Measurements from ENCODE around the gene KLHL35.
A peak's percentile ranks its signal among the peaks of the same experiment; 100 is the strongest.

Gene KLHL35

DNA sequence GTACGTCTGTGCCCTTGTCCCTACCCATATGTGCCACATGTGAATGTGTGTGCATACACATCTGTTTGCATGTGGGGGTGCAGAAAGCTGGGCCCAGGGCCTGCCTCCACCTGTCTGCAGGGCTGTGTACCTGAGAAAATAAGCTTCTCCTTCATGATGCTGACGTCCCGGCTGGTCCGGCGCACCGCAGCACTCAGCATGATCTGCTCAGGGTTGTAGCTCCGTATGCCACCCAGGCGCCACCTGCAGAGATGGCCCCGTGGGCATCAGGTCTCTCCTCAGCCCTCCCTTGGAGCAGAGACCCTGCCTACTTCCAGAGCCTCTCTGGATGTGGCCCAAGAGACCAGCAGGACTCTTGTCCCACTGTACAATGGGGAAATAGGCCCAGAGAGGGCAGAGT lies 3.8 kb upstream of the KLHL35 start:
- Mint-ChIP-seq H3K4me1 (no peaks in the 10 kb centered on the region), H3K36me3 (no peaks in the 10 kb centered on the region), H3K4me3 (no peak overlapping the region), H3K9me3 (no peaks in the 10 kb centered on the region), H3K27ac (no peak overlapping the region), H3K27me3 (peaks cover 15% of the 10 kb centered on the region)

DNA sequence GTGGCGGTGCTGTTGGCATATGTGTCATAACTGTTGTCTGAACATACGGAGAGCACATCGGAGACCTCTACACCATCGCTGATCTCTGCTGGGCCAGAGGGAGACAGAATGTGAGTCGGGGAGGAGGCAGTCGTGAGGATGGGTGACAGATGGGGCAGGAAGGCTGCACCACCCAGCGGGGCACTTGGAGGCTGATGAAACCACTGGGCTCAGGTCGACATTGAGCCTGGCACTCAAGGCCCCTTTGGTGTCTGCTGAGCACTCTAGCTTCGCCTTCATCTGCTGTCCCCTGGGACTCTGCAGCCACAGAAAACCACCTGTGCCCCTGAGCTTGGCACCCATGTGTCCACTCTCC lies 2.5 kb upstream of the KLHL35 start:
- Mint-ChIP-seq H3K36me3 (peaks cover 2% of the 10 kb centered on the region), H3K4me3 (no peak overlapping the region), H3K27ac (no peak overlapping the region), H3K4me1 (peaks cover 9% of the 10 kb centered on the region), H3K27me3 (peaks cover 25% of the 10 kb centered on the region), H3K9me3 (no peaks in the 10 kb centered on the region)

DNA sequence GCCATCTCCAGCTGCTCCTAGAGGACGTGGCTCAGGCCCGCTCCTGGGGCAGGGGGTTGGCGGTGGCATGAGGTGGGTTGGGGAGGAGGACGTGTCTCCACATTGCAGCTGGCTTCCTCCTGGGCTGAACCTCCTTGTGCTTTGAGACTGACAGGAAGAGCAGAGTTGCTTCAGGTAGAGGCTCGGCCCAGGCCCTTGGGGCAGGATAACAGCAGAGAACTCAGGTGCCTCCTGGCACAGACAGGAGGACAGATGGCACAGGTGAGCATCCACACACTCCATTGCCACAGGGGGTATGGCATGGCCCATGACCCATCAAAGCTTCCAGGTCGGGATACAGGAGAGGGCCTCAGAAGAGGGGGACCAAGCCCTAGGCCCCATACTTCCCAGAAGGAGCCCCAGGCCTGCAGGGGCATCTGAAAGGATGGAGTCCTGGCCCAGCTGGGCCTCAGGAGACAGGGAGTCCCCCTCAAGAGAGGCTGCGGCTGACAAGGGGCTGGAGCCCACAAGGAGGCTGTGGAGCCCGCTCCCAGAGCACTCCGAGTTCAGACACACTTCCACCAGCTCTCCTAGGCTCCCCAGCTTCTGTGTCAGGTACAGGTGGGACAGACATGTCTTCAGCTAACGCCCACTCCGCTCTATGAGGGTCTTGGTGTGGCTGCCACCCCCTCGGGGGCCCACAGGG lies 2.0 kb upstream of the KLHL35 start:
- Mint-ChIP-seq H3K4me3 (no peak overlapping the region), H3K4me1 (peaks cover 10% of the 10 kb centered on the region), H3K36me3 (peaks cover 3% of the 10 kb centered on the region), H3K9me3 (no peaks in the 10 kb centered on the region), H3K27me3 (peaks cover 26% of the 10 kb centered on the region), H3K27ac (peak overlapping the region; percentile 17)

DNA sequence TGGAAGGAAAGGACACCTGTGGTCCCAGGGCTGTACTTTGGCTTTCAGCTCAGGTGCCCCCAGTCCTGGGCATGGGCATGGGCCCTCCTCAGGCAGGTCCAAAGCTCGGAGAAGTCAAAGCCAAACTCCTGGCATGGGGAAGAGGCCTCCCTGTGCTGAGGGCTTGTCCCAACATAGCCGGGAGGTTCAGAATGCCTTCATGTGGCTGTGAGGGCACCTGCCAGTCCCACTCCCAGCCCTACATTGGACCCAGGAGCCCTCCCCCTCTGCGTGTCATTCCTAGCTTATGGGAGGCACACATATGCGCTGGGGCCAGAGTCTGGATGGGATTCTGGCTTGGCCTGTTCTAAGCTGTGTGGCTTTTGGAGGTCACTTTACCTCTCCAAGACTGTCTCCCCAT lies 1.0 kb upstream of the KLHL35 start:
- Mint-ChIP-seq H3K9me3 (no peaks in the 10 kb centered on the region), H3K36me3 (peaks cover 5% of the 10 kb centered on the region), H3K27me3 (peaks cover 30% of the 10 kb centered on the region), H3K4me1 (peaks cover 15% of the 10 kb centered on the region), H3K4me3 (no peak overlapping the region), H3K27ac (no peak overlapping the region)

DNA sequence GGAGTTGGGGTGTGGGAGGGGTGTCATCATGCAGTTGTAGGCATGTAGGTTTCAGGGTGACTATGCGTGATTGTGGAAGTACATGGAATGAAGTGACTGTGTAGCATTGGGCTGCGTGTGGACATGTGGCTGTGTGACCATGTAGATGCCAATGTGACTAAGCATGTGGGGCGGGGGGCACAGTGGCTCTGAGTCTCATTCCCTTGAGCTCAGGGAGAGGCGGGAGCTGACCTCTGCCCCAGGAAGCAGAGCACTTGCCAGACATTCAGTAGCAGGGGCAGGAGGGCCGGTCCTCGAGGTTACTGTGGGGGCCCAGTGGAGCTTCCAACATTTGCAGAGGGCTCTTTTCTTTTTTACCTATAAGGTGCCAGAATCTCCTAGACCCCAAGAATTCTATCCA lies 440 bp upstream of the KLHL35 start:
- Mint-ChIP-seq H3K4me1 (peaks cover 21% of the 10 kb centered on the region), H3K27ac (no peak overlapping the region), H3K27me3 (peaks cover 33% of the 10 kb centered on the region), H3K9me3 (no peaks in the 10 kb centered on the region), H3K4me3 (no peak overlapping the region), H3K36me3 (peaks cover 5% of the 10 kb centered on the region)

DNA sequence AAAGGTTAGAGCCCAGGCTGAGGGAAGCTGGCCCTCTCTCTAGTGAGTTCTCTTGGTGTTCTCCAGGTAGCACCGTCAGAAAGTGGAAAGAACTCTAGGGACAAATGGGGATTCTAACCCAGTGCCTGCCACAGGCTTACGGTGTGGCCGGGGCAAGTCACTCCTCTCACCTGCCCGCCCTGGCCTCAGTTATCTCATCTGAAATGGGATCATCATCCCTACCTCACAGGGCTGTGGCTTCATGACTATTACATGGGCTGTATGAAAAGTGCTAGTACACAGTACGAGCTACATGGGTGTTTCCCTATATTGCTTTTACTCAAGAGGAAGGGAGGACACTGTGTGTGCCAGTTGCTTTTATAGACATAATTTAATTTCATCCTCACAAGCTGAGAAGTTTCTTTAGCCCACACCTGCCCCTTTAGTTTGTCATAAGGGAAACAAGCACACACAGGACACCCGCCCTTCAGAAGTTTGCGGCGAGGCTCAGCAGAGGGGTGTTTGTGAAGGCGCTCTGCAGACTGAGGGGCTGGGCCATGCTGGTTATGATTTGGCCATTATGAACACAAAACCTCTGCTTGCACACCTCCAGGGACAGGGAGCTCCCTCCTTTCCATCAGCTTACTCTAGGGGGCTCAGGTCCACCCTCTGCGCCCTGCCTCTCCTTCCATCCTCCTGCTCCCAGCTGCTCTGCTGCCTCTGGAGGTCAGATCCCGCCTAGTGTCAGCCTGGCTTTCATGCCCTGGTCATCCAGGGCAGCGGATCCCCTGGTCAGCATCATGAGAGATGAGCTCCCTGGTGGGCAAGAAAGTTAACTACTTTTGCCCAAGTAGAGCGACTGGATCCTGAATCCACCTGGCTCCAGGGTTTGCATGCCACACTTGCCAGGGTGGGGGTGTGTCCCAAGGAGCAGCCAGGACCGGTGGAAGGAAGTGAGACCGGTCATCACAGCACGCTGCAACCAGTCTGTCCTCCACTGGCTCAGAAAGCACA lies 1.2 kb downstream of the KLHL35 start:
- peaks cover 33% of the 10 kb centered on the region for H3K27me3 Mint-ChIP-seq
- H3K4me3 Mint-ChIP-seq = peak overlapping the region; percentile 33

DNA sequence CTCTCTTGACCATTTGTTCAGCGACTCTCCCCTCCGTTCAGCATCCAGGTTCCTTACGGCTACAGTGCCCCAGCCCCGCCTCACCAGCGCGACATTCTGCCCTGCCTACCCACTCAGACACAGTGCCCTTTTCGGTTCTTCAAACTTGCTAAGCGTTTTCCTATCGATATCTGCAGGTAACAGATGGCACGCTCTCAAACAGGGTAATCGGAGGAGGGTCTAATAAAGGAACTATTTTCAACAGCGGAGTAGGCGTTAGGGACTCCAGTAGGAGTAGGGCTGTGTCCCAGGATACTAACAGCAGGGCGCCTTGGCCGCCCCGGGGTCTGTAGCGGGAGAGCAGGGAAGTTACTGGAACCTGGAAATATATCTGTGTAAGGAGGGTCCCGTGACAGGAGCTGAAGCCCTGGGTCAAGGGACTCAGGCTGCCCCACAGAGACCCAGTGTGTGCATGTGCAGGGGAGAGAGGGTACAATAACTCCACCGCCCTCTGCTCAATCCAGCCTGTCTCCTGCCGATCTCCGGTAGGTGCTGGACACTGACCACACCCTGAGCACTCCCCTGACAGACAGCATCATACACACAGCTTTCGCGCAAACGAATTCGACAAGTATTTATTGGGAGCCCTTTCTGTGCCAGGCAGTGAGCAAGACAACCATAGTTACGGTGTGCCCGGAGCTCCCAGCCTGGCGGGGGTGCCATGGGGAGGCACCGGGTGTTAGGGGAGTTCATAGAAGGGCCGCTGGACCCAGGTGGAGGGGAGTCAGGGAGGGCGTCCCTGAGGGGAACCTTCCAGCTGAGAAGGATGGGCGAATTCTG lies 2.1 kb downstream of the KLHL35 start:
- peak overlapping the region; percentile 92 for H3K27ac Mint-ChIP-seq
- peaks cover 5% of the 10 kb centered on the region for H3K36me3 Mint-ChIP-seq
- peak overlapping the region; percentile 93 for H3K4me3 Mint-ChIP-seq
- no peaks in the 10 kb centered on the region for H3K9me3 Mint-ChIP-seq
- H3K27me3 Mint-ChIP-seq = peaks cover 33% of the 10 kb centered on the region
- peaks cover 21% of the 10 kb centered on the region for H3K4me1 Mint-ChIP-seq

More for the DNA sequence above, 1.2 kb downstream of the KLHL35 start:
- H3K9me3 Mint-ChIP-seq = no peaks in the 10 kb centered on the region
- H3K27ac Mint-ChIP-seq = no peak overlapping the region
- peaks cover 5% of the 10 kb centered on the region for H3K36me3 Mint-ChIP-seq
- peaks cover 21% of the 10 kb centered on the region for H3K4me1 Mint-ChIP-seq

DNA sequence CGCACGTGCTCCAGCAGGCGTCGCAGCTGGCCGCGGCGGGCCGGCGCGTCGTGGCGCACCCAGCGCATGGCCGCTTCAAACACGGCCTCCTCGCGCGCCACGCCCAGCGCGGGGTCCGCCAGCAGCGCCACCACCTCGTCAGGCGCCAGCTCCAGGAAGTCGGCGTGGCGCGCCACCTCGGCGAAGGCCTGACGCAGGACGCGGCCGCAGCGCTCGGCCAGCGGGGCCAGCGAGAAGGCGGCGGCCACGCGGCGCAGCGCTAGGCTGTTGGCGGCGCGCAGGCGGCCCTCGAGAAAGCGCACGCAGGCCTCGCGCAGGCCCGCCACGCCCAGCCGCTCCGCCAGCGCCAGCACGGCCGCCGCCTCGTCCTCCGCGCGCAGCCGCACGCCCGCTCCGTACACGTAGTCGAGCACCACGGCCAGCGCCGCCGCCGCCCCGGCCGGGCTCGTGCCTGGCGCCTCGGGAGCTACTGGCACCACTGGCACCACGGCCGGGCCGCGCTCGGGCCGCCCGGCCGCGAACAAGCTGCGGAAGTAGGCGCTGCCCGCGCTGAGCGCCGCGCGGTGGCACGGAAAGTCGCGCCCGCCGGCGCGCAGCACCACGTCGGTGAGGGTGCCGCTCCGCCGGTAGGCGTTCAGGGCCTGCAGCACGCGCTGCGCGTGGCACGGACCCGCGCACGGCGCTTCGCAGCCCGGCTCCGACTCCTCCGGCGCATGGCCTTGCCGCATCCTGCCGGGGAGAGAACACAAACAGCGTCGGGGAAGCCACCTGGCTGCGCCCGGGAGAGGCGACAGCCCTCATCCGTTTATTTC lies 2.9 kb downstream of the KLHL35 start:
- H3K27ac Mint-ChIP-seq = peak overlapping the region; percentile 92
- peaks cover 21% of the 10 kb centered on the region for H3K4me1 Mint-ChIP-seq
- peaks cover 5% of the 10 kb centered on the region for H3K36me3 Mint-ChIP-seq
- H3K27me3 Mint-ChIP-seq = peaks cover 33% of the 10 kb centered on the region
- H3K9me3 Mint-ChIP-seq = no peaks in the 10 kb centered on the region
- H3K4me3 Mint-ChIP-seq = peak overlapping the region; percentile 93

DNA sequence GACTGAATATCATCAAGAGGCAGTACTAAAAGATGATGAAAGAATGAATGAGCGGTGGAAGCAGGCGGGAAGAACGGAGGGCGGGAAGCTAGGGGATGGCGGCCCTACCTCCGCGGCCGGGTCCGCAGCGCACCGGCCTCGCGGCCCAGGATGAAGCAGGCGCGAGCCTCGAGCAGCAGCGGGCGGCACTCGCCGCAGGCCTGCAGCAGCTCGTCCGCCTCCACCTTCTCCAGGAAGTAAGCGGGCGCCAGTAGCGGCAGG lies 3.4 kb downstream of the KLHL35 start:
- peaks cover 5% of the 10 kb centered on the region for H3K36me3 Mint-ChIP-seq
- H3K4me3 Mint-ChIP-seq = peak overlapping the region; percentile 83
- H3K9me3 Mint-ChIP-seq = no peaks in the 10 kb centered on the region
- H3K4me1 Mint-ChIP-seq = peaks cover 21% of the 10 kb centered on the region
- H3K27ac Mint-ChIP-seq = peak overlapping the region; percentile 77
- peaks cover 33% of the 10 kb centered on the region for H3K27me3 Mint-ChIP-seq

DNA sequence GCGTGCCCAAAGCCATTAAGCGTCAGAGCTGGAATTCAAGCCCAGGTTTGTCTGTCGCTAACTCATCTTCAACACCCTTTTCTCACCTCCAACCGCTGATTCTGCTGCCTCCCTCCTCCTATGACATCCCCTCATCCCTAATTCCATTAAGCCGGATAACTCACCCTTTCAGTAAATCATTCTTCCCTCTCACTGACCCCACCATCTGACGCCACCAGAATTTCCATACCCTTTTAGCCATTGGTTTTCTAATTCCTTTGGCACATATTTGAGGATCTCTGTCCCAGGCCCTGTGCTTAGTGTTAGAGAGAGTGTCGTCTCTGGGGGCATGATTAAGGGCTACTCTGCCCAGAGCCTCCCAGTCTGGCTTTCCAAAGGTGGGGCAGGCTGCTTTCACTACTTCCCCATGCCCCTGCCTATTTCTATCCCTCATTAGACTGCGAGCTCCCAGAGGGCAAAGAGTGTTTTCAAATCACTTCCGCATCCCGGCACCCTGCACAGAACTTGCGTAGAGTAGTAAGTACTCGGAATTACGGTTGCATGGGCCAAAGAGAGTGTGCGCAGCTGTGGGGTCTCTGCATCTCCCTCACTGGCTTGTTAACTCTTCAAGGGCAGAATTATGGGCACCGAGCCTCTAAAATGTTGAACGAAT lies 3.9 kb downstream of the KLHL35 start:
- H3K9me3 Mint-ChIP-seq = no peaks in the 10 kb centered on the region
- peaks cover 5% of the 10 kb centered on the region for H3K36me3 Mint-ChIP-seq
- peak overlapping the region; percentile 77 for H3K27ac Mint-ChIP-seq
- peaks cover 21% of the 10 kb centered on the region for H3K4me1 Mint-ChIP-seq
- H3K27me3 Mint-ChIP-seq = peaks cover 32% of the 10 kb centered on the region
- H3K4me3 Mint-ChIP-seq = peak overlapping the region; percentile 83

DNA sequence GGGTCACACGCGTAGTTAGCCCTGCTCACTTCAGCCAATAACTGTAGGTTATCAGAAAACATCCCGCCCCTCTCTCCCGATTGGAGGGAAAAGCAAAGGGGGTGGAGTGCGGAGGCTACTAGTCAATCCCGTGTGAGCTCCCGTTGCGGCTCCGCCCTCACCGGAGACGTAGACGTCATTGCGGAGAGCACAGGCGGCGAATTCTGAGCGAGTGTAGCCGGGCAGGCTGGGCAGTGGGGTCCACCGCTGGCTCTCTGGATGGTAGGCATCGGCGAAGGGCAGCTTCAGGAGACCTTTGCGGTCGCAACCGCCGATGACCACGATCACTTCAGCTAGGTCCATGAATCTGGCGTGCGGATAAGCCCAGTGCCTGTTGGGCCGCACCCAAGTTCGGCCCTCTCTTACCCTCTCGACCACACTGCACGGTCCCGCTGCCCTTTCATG lies 4.7 kb downstream of the KLHL35 start:
- H3K36me3 Mint-ChIP-seq = peaks cover 5% of the 10 kb centered on the region
- H3K9me3 Mint-ChIP-seq = no peaks in the 10 kb centered on the region
- peaks cover 28% of the 10 kb centered on the region for H3K27me3 Mint-ChIP-seq
- peaks cover 21% of the 10 kb centered on the region for H3K4me1 Mint-ChIP-seq
- H3K27ac Mint-ChIP-seq = no peak overlapping the region
- H3K4me3 Mint-ChIP-seq = peak overlapping the region; percentile 83

DNA sequence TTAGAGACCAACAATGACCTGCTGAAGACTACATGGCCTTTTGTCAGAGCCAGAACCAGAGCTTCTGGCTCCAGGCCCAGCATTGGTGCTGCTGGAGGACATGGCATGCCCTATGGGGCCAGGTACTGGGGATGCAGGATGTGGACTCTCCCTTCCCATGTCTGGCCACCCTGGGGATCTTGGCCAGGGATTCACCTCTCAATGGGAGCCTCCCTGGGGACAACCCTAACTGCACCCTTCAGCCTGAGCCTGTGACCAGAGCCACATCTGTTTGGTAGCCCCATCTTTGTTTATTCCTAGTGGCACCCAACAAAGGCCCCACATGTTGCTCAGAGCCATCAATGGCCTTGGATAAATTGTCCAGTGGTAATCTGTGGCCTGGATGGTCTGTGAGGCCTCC lies 5.8 kb downstream of the KLHL35 start:
- H3K4me1 Mint-ChIP-seq = peaks cover 21% of the 10 kb centered on the region
- no peak overlapping the region for H3K4me3 Mint-ChIP-seq
- H3K27me3 Mint-ChIP-seq = peaks cover 20% of the 10 kb centered on the region
- peaks cover 5% of the 10 kb centered on the region for H3K36me3 Mint-ChIP-seq
- H3K27ac Mint-ChIP-seq = no peak overlapping the region
- H3K9me3 Mint-ChIP-seq = no peaks in the 10 kb centered on the region

DNA sequence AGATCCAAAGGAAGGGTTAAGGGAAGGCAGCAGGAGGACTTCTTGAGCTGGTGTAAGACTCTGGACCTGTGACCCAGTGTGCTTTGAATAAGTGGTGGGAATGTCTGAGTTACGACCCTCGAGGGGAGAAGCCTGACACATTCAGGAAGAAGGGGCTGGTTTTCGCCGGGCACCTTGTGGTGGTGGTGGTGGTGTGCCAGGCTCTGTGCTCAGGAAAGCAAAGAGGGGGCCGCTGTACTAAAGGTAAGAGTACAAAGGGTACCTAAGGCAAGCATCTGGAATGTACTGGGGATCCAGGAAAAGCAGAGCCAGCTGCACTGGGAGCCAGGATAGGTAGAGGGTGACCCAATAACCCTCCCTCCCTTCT lies 6.3 kb downstream of the KLHL35 start:
- H3K4me3 Mint-ChIP-seq = no peak overlapping the region
- H3K27me3 Mint-ChIP-seq = peaks cover 17% of the 10 kb centered on the region
- H3K36me3 Mint-ChIP-seq = peaks cover 5% of the 10 kb centered on the region
- no peaks in the 10 kb centered on the region for H3K9me3 Mint-ChIP-seq
- H3K27ac Mint-ChIP-seq = no peak overlapping the region
- H3K4me1 Mint-ChIP-seq = peaks cover 21% of the 10 kb centered on the region

DNA sequence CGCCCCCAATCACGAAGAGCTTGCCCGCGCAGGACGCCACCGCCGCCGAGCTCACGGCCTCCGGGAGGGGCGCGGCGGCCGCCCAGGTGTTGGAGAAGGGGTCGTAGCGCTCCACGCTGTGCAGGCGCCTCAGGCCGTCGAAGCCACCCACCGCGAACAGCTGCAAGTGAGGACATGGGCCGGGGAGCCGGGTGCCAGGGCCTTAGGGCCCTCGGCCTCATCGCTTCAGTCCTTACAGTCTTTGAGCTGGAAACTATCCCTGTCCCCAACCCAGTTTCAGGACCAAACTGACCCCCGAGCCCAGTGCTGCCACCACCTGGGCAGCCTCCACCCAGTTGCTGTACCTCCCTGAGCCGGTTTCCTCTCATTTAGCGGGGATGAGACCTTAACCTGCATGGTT lies 7.6 kb downstream of the KLHL35 start:
- peaks cover 7% of the 10 kb centered on the region for H3K27me3 Mint-ChIP-seq
- H3K36me3 Mint-ChIP-seq = peaks cover 3% of the 10 kb centered on the region
- no peaks in the 10 kb centered on the region for H3K9me3 Mint-ChIP-seq
- no peak overlapping the region for H3K27ac Mint-ChIP-seq
- peaks cover 11% of the 10 kb centered on the region for H3K4me1 Mint-ChIP-seq
- H3K4me3 Mint-ChIP-seq = no peak overlapping the region

DNA sequence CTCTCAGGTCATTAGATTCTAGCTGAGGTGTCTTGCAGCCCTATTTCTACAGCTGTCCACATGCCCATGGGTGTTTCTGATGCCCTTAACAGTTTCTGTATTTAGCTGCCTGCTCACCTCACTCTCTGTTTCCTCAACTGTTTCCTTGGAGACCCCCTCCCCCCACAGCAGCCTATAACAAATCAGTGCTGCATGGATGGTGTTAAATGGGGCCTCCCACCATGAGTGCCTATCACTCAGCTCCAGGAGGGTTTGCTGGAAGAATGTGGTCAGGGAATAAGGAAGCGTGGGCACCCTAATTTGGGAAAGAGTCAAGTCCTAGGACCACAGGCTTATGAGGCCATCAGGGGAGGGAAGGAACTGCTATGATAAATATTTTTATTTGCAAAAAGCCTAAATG lies 8.6 kb downstream of the KLHL35 start:
- peaks cover 9% of the 10 kb centered on the region for H3K4me1 Mint-ChIP-seq
- no peak overlapping the region for H3K27ac Mint-ChIP-seq

More for the DNA sequence above, 8.6 kb downstream of the KLHL35 start:
- Mint-ChIP-seq H3K4me3 (no peak overlapping the region), H3K27me3 (peaks cover 6% of the 10 kb centered on the region), H3K36me3 (peaks cover 2% of the 10 kb centered on the region), H3K9me3 (no peaks in the 10 kb centered on the region)
